ENCODE measurements around the gene RPTOR.

RPTOR gene

DNA sequence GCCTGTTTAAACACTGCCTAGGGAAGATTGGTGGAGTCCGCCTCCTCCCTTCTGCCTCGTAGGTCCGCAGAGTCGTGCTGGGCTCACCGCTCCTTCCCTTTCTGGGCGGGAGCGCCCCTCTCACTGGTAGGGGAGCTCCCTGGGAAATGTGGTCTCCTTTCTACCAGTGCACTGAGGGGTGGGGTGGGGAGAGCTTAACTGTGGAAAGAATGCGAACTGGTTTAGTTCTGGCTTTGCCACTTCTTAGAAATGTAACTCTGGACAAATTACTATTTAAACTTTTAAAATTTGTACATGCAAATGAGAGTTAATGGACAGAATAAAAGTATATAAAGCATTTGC is 105.7 kb downstream of the RPTOR start:
- H3K27ac Mint-ChIP-seq = no peak overlapping the region
- H3K36me3 Mint-ChIP-seq (ENCODE audit: low read depth) = peaks cover 14% of the 10 kb centered on the region
- no peaks in the 10 kb centered on the region for H3K27me3 Mint-ChIP-seq
- H3K4me1 Mint-ChIP-seq (ENCODE audit: low read depth) = peaks cover 40% of the 10 kb centered on the region
- intact Hi-C loops (cut with micrococcal nuclease) = no loop called here
- H3K9me3 Mint-ChIP-seq = peaks cover 12% of the 10 kb centered on the region
- H3K4me3 Mint-ChIP-seq = no peak overlapping the region

DNA sequence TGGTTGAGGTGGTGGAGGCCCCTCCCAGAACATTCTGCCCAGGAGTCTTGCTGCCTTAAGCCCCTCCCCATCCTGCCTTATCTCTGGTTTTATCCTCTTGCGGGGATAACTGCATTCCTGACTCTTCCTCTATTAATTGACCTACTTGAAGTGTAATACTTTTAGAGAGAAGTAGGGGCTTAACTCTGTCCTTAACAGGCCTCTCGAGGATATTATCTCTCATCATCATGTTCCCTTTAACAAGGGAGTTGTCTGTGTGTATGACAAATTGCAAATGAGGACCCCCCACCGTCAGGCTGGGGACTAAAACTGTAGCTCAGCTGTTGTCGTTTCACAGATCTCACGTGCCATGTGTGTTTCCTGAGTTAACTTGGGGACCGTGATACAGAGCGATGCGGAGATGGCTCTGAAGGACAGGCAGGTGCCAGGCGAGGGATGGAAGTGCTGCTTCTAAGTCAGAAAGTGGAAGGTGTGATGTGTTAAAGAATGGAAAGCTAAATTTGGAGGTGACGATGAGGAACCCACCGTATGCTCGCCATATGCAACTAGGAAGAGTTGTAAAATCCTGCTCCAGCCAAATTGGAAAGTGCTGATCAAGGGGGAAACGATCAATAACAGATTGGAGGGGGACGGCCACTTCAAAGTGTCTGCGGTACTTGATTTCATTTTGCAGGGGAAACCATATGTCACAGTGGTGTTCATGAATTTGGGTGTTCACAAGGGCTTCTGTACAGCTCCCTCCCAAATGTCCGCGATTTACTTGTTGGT is 106.3 kb downstream of the RPTOR start:
- Mint-ChIP-seq H3K36me3 (ENCODE audit: low read depth) (peaks cover 8% of the 10 kb centered on the region), H3K27ac (no peak overlapping the region), H3K9me3 (peaks cover 12% of the 10 kb centered on the region), H3K27me3 (no peaks in the 10 kb centered on the region), H3K4me3 (no peak overlapping the region), H3K4me1 (ENCODE audit: low read depth) (peaks cover 40% of the 10 kb centered on the region)
- intact Hi-C loops (cut with micrococcal nuclease) = no loop called here

DNA sequence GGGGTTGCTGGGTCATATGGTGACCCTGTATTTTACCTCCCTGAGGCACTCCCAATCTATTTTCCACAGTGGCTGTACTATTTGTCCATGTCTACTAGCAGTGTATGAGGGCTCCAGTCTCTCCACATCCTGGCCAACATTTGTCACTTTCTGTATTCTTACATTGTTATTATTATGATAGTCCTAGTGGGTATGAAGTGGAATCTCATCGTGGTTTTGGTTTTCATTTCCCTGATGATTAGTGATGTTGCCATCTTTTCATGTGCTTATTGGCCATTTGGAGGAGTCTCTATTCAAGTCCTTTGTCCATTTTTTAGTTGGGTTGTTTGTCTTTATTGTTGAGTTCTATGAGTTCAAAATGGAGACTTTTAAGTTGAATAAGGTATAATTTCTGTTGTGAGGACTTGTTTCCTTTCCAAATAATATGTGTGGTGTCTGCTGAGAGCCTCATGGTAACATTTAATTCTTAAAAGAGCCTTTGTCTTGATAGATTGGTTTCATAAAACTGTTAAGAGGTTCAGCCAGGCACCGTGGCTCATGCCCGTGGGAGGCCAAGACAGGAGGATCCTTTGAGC is 108.2 kb downstream of the RPTOR start:
- Mint-ChIP-seq H3K4me1 (ENCODE audit: low read depth) (peaks cover 34% of the 10 kb centered on the region), H3K27ac (no peak overlapping the region), H3K36me3 (ENCODE audit: low read depth) (peaks cover 7% of the 10 kb centered on the region), H3K9me3 (peaks cover 26% of the 10 kb centered on the region), H3K4me3 (no peak overlapping the region), H3K27me3 (no peaks in the 10 kb centered on the region)
- intact Hi-C loops (cut with micrococcal nuclease) = no loop called here

DNA sequence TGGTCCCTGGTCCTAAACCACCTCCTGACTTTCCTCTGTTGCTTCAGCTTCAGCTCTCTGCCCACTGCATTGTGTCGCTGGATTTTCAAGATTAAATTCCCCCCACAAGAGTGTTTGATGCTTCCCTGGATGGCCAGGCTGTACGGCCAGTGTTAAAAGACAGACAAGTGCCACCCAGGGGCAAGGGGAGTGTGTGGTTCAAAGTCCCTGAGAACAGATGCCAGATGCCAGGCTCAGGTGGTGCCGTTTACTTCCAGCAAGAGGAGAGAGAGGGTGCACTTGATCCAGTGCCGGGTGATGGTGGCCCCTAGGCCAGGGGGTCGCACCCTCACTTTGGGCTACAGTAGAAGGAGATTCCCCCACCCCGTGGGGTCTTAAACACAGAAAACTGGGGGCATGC is 109.2 kb downstream of the RPTOR start:
- H3K27ac Mint-ChIP-seq = no peak overlapping the region
- H3K36me3 Mint-ChIP-seq (ENCODE audit: low read depth) = peaks cover 7% of the 10 kb centered on the region
- no peaks in the 10 kb centered on the region for H3K27me3 Mint-ChIP-seq
- peaks cover 24% of the 10 kb centered on the region for H3K4me1 Mint-ChIP-seq (ENCODE audit: low read depth)
- H3K9me3 Mint-ChIP-seq = peaks cover 29% of the 10 kb centered on the region
- H3K4me3 Mint-ChIP-seq = no peak overlapping the region
- intact Hi-C loops (cut with micrococcal nuclease) = no loop called here

DNA sequence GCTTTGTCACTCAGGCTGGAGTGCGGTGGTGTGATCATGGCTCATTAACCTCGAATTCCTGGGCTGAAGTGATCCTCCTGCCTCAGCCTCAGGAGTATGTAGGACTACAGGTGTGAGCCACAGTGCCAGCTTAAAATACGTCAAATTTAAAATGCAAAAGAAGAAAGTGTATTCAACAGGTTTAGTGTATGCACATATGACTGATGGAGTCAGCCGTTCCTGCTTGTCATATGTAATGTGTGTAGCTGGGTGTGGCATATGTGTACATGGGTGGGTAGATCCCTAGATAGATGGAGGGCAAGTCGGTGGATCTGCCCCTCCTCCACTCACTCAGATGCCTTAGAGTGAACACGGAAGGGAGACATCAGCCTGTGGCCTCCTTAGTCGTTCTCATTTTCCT is 111.0 kb downstream of the RPTOR start:
- Mint-ChIP-seq H3K27ac (no peak overlapping the region), H3K27me3 (no peaks in the 10 kb centered on the region), H3K4me1 (ENCODE audit: low read depth) (peaks cover 6% of the 10 kb centered on the region), H3K9me3 (peaks cover 29% of the 10 kb centered on the region), H3K36me3 (ENCODE audit: low read depth) (peaks cover 7% of the 10 kb centered on the region), H3K4me3 (no peak overlapping the region)
- intact Hi-C loops (cut with micrococcal nuclease) = no loop called here

DNA sequence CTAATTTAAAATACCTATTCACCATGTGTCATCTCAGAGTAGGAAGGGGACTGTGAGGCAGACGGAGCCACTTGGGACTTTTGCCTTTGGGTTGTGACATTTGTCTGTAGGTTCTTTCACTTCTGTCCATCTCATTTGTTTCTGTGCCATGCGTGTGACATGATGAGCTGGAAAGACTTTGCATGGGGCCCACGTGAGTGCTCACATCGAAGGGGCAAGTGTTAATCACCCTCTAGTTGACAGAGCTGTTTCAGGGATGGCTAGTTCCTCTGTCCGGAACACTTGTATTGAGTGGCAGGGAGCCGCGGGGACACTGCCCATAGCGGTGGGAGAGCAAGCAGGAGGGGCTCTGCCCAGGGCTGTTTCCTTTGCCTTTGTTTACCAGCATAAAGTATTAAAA is 112.0 kb downstream of the RPTOR start:
- Mint-ChIP-seq H3K4me1 (ENCODE audit: low read depth) (no peaks in the 10 kb centered on the region), H3K36me3 (ENCODE audit: low read depth) (peaks cover 7% of the 10 kb centered on the region), H3K27me3 (no peaks in the 10 kb centered on the region), H3K9me3 (peaks cover 29% of the 10 kb centered on the region), H3K27ac (no peak overlapping the region), H3K4me3 (no peak overlapping the region)
- intact Hi-C loops (cut with micrococcal nuclease) = no loop called here

DNA sequence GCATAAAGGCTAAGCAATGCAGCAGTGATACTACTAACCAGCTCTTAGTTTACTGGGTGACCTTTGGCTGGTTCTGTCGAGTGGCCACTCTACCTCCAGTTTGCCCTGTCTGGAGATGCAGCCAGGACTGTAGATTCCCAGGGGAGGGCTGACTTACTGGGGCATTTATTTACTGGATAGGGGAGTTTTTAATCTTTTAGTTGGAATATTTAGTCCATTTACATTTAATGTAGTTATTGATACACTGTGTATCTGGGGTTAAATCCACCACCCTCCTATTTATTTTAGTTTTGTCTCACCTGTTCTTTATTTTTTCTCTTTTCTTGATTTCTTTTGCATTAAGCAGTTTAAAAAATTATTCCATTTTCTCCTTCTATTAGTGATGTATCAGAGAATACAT is 112.9 kb downstream of the RPTOR start:
- peaks cover 7% of the 10 kb centered on the region for H3K36me3 Mint-ChIP-seq (ENCODE audit: low read depth)
- no peak overlapping the region for H3K27ac Mint-ChIP-seq
- no peak overlapping the region for H3K4me3 Mint-ChIP-seq
- peaks cover 29% of the 10 kb centered on the region for H3K9me3 Mint-ChIP-seq
- no peaks in the 10 kb centered on the region for H3K4me1 Mint-ChIP-seq (ENCODE audit: low read depth)
- no peaks in the 10 kb centered on the region for H3K27me3 Mint-ChIP-seq
- intact Hi-C loops (cut with micrococcal nuclease) = no loop called here

DNA sequence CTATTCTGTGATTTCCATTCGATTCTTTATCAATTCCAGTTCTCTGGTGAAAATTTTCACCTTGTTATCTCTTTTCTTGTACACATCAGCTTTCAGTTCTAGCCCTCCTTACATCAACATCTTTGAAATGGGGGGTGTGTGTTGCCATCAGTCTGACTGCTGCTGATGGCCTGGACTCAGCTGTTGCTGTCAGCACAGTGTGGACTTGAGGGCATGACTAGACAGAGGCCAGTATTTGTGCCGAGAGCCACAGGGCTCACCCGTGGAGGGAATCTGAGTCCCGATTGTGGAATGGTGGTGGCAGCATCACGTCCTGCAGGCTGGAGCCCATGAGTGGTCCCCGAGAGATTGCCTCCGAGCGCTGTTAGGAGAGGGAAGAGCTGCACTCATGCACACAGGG is 114.2 kb downstream of the RPTOR start:
- no peak overlapping the region for H3K27ac Mint-ChIP-seq
- intact Hi-C loops (cut with micrococcal nuclease) = no loop called here
- H3K4me3 Mint-ChIP-seq = no peak overlapping the region
- no peaks in the 10 kb centered on the region for H3K27me3 Mint-ChIP-seq
- H3K9me3 Mint-ChIP-seq = peaks cover 23% of the 10 kb centered on the region
- H3K36me3 Mint-ChIP-seq (ENCODE audit: low read depth) = peaks cover 6% of the 10 kb centered on the region
- H3K4me1 Mint-ChIP-seq (ENCODE audit: low read depth) = peaks cover 4% of the 10 kb centered on the region

DNA sequence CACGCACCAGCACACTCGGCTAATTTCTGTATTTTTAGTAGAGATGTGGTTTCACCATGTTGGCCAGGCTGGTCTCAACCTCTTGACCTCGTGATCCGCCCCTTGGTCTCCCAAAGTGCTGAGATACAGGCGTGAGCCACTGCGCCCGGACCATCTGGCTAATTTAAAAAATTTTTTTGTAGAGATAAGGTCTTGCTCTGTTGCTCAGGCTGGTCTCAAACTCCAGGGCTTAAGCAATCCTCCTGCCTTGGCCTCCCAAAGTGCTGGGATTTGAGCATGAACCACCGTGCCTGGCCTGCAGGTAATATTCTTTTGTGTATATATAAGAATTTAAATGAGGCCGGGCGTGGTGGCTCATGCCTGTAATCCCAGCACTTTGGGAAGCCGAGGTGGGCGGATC is 115.0 kb downstream of the RPTOR start:
- intact Hi-C loops (cut with micrococcal nuclease) = no loop called here
- H3K9me3 Mint-ChIP-seq = peaks cover 17% of the 10 kb centered on the region

DNA sequence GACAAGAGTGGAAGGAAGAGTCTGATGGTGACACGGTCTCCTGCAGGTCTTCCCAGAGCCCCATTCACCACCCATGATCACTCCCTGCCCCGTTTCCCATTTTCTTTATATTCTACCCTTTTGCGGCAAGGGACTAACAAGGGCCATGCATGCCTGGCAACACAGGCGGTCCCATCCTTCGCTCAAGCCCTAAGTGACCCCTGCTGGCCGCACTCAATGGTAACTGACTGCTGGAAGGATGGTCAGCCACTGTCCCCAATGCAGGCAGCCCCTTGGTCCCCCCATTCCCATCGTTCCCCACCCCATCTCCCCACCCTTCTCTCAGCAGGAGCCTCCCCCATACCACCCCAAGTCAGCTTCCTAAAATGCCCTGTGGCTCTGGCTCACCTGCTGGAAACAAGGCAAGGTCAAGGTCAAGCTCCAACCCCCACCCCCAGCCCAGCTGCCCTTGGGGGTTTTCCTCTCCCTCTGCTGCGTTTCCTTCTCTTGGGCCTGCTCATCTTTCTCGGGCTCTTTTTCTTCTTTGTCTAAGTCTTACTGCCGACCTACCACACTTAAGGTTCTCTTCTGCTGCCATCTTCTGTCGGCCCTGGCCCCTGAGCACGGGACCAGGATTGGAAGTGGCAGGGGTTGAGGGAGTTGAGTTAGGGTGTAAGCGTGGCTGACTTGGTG is 116.0 kb downstream of the RPTOR start:
- intact Hi-C loops (cut with micrococcal nuclease) = no loop called here
- H3K27ac Mint-ChIP-seq = no peak overlapping the region
- peaks cover 17% of the 10 kb centered on the region for H3K4me1 Mint-ChIP-seq (ENCODE audit: low read depth)
- peaks cover 17% of the 10 kb centered on the region for H3K9me3 Mint-ChIP-seq
- H3K4me3 Mint-ChIP-seq = no peak overlapping the region
- H3K36me3 Mint-ChIP-seq (ENCODE audit: low read depth) = no peaks in the 10 kb centered on the region
- no peaks in the 10 kb centered on the region for H3K27me3 Mint-ChIP-seq

More for the DNA sequence above, 115.0 kb downstream of the RPTOR start:
- Mint-ChIP-seq H3K36me3 (ENCODE audit: low read depth) (no peaks in the 10 kb centered on the region), H3K4me3 (no peak overlapping the region), H3K27me3 (no peaks in the 10 kb centered on the region), H3K27ac (no peak overlapping the region), H3K4me1 (ENCODE audit: low read depth) (peaks cover 13% of the 10 kb centered on the region)

DNA sequence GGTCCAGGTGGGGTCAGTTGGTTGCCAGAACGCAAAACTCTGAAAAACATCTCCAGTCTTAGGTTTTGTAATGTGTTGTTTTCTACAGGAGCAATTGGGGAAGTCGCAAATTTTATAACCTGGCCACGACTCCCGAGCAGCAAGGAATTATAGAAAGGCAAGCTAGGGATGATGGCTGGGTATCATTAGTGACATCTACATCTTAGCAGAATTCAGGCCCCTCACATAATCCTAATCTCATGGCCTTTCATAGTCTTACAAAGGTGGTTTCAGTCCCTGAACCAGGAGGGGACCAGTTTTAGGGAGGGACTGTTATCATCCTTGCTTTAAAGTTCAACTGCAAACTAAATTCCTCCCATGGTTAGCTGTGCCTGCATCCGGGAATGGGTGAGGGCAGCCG is 117.9 kb downstream of the RPTOR start:
- Mint-ChIP-seq H3K4me3 (no peak overlapping the region), H3K9me3 (peaks cover 6% of the 10 kb centered on the region), H3K27me3 (no peaks in the 10 kb centered on the region), H3K4me1 (ENCODE audit: low read depth) (peaks cover 17% of the 10 kb centered on the region), H3K36me3 (ENCODE audit: low read depth) (peaks cover 11% of the 10 kb centered on the region), H3K27ac (no peak overlapping the region)
- intact Hi-C loops (cut with micrococcal nuclease) = no loop called here

DNA sequence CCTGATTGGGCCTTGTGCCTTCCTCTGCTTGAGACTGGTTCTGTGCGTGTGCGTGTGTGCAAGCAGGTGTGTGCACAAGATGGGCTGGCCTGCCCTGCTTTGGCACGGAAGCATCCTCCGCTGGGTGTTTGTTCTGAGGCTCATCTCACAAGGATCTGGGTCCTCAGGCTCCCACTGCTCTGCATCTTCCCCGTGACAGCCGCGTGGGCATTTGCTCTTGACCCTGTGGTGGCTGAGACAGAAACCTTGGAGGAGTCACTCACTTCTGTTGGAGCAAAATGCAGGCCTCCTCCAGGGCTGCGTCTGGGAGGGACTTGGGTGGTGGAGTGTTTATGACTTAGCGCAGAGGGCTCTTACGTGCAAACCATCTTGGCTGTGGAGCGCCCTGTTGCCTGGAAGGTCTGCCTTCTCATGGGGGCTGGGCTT is 119.2 kb downstream of the RPTOR start:
- H3K4me3 Mint-ChIP-seq = no peak overlapping the region

DNA sequence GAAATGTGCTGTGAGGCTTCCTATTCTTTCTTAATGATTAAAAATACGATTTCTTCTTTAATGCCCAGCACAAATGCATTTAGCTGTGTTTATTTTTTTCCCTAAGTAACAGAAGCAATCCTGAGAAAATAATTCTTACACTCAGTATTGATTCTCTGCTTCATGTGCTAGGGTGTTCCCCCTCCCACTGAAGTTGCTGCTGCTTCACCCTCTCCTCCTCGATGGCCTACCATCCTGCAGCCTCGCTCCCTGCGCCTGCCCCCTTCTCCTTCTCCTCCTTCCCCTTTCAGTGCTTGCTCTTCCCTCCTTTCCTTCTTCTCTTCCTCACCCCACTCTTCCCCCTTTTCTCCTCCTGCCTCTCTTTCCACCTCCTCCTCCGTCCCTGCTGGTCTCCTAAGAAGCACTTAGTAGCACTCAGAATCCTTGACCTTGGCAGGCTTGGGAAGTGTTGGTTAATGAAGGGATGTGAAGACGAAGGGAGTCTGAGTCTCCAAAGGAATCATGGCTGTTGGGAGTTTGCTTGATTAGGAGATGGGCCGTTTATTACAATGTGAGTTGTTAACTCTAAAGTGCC is 119.7 kb downstream of the RPTOR start:
- peaks cover 11% of the 10 kb centered on the region for H3K36me3 Mint-ChIP-seq (ENCODE audit: low read depth)
- H3K4me3 Mint-ChIP-seq = no peak overlapping the region
- peaks cover 17% of the 10 kb centered on the region for H3K4me1 Mint-ChIP-seq (ENCODE audit: low read depth)
- H3K27me3 Mint-ChIP-seq = no peaks in the 10 kb centered on the region
- H3K27ac Mint-ChIP-seq = peak overlapping the region; percentile 42
- intact Hi-C loops (cut with micrococcal nuclease) = no loop called here
- H3K9me3 Mint-ChIP-seq = no peaks in the 10 kb centered on the region

More for the DNA sequence above, 119.2 kb downstream of the RPTOR start:
- H3K9me3 Mint-ChIP-seq = no peaks in the 10 kb centered on the region
- peaks cover 11% of the 10 kb centered on the region for H3K36me3 Mint-ChIP-seq (ENCODE audit: low read depth)
- H3K4me1 Mint-ChIP-seq (ENCODE audit: low read depth) = peaks cover 17% of the 10 kb centered on the region
- peak overlapping the region; percentile 42 for H3K27ac Mint-ChIP-seq
- intact Hi-C loops (cut with micrococcal nuclease) = no loop called here
- H3K27me3 Mint-ChIP-seq = no peaks in the 10 kb centered on the region

DNA sequence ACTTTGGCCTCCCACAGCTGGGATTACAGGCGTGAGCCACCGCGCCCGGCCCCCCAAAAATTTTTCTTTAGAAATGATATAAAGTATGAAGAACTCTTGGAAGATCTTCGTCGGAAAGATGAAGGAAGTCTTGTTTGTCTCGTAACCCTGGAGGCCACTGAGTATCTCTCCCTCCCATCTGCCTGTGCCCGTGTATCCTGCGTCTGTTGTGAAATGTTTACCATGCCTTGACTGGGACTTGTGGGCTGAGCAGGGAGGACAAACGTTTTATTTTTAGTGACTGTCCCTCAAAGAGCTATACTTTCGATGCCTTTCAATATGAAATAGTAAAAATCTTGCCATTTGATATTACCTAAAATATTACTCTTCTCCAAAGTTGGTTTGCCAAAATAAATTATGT is 121.2 kb downstream of the RPTOR start:
- intact Hi-C loops (cut with micrococcal nuclease) = no loop called here
- peaks cover 12% of the 10 kb centered on the region for H3K36me3 Mint-ChIP-seq (ENCODE audit: low read depth)
- H3K4me1 Mint-ChIP-seq (ENCODE audit: low read depth) = peaks cover 18% of the 10 kb centered on the region
- H3K9me3 Mint-ChIP-seq = no peaks in the 10 kb centered on the region
- no peaks in the 10 kb centered on the region for H3K27me3 Mint-ChIP-seq
- H3K27ac Mint-ChIP-seq = no peak overlapping the region
- H3K4me3 Mint-ChIP-seq = no peak overlapping the region
